Skin of body (tissue), 2 donors: ENCODE measurements around the gene CREM. TPM values are rescaled to one million over a fixed set of nuclear protein-coding genes. Genes with fewer than 3 reads are reported as not detected.
A peak's percentile ranks its signal among the peaks of the same experiment; 100 is the strongest.
"Not testable (repeated sequence)": the region's sequence is repeated elsewhere in the genome, so short reads cannot be mapped to it uniquely, and the experiment has no call there.

ENCODE experiments used
- DNase-seq: peaks from one replicate; lab custom pipeline; 2025; lab: John Stamatoyannopoulos, UW
- total RNA-seq: library from RNA; depleted of rRNA; stranded (reverse); fragments of >200 nt; gene quantifications from one replicate; pipeline ENCODE4 v1.2.3, GENCODE V29; 2014

Gene CREM
- 35.0 TPM for total RNA-seq

DNA sequence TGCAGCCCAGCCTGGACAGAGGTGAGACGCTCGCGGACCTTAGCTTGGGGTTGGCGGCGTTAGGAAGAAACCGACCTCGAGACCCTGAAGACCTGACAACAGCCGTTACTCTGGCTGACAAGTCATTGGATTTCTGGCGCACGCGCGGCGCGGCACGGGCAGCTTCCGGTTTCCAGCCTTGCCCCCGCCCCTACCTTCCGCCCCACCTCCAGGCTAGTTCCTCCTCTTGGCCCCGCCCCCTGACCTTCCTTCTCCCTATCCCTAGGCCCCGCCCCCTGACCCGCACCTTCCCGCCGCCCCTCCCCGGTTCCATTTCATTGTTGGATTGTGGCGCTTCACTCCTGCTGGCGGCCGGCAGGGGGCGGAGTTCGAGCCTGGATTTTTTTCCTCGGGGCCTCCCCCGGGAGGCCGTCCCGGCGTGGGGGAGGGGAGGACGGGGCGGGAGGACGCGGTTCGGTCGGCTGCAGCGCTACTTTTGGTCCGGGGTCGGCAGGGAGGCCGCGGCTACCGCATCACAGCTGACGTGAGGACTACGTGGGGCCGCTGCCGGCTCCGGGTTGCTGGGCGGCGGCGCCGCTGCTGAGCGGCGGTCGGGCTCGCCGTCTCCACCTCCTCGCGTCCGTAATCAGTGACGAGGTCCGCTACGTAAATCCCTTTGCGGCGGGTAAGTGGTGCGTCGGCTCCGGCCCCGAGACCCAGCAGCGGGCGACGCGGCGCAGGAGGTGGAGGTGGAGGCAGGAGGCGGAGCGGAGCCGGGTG, at the start of gene CREM:
Gene CREM, plus strand, starts transcription at position 317 of the 759 bp plus-strand sequence. CDS start 10,990 bp downstream, outside the sequence.
- peak; percentile 98 for DNase-seq

DNA sequence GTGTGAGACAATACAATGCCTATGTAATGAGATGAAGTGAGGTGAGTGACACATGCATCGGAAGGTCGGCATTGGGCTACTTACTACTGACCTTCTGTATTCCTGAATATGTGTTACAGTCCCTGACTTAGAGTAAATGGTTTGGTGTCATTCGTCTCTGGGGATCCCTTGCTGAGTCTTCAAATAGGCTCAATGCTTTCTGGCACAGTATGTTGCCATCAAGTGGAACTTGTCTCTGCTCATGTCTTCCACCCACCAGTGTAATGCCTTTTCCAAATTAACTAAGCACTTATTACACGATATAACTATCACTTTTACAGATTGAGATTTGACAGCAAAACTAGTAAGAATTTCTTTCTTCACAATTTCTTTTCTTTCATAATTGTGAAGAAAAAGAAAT, 47.4 kb upstream of the CREM start:
- DNase-seq: no peak

DNA sequence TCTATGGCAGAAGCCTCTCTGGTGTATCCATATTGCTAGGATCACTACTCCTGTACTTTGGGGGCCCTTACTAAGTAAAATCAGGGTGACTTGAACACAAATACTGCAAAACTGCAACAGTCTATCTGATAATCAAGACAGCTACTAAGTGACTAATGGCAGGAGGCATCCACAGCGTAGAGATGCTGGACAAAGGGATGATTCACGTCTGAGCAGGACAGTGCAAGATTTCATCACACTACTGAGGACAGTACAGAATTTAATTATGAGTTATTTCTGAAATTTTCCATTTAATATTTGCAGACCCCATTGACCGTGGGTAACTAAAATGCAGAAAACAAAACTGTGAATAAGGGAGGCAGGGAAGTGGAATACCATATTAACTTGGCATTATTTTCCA, 46.9 kb upstream of the CREM start:
- no peak for DNase-seq

DNA sequence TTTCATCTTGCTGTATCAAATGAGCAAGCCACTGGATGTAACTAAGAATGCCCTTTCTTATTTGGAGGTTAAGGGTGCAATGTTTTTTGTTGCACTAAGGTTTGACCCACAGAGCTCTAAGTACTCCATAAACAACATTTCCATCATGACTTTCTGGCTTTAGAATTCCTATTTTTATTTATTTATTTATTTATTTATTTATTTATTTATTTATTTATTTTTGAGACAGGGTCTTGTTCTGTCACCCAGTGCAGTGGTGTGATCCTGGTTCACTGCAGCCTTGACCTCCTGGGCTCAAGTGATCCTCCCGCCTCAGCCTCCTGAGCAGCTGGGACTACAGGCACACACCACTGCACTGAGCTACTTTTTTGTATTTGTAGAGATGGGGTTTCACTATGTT, 46.4 kb upstream of the CREM start:
- DNase-seq: not testable (repeated sequence)

DNA sequence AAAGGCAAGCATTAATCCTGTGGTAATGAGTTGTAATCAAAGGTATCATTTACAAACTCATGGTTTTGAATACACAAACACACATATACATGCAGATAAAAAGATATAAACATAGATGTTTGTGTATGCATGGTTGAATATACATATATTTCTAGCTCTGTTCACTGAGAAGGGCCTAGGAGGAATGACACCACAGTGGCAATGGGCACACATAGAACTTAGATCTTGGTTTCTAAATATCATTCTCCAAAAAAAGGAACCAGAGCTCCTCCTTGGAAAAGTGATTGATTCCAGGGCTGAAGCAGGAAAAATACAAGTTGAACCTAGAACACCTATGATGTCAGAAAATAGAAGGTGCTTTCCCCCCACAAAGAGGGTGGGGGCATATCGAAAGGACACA, 43.4 kb upstream of the CREM start:
- no peak for DNase-seq

DNA sequence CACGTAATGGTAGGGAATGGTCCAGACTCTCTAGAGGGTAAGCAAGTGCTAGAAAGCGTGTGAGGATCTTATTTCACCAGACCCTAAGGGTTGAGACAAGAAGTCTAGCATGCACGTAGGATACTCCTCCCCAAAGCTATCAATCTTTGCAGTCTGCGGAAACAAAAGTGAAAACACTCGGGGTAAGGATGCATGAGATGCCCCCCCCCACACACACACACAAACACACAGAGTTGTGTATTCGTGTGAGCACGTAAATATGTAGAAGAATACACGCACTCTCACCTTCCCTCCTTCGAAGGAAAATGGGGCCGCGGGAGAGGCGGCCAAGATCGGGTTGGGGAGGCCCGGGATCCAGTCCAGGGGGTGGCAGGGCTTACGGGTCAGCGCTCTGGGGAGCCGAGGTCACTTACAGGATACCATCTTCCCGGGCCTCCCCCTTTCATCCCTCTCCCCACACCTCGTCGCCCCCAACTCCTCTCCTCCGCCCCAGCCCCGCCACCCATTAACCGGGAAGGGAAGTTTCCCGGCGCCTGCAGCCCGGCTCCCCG, 37.0 kb upstream of the CREM start:
- DNase-seq: peak; percentile 8

DNA sequence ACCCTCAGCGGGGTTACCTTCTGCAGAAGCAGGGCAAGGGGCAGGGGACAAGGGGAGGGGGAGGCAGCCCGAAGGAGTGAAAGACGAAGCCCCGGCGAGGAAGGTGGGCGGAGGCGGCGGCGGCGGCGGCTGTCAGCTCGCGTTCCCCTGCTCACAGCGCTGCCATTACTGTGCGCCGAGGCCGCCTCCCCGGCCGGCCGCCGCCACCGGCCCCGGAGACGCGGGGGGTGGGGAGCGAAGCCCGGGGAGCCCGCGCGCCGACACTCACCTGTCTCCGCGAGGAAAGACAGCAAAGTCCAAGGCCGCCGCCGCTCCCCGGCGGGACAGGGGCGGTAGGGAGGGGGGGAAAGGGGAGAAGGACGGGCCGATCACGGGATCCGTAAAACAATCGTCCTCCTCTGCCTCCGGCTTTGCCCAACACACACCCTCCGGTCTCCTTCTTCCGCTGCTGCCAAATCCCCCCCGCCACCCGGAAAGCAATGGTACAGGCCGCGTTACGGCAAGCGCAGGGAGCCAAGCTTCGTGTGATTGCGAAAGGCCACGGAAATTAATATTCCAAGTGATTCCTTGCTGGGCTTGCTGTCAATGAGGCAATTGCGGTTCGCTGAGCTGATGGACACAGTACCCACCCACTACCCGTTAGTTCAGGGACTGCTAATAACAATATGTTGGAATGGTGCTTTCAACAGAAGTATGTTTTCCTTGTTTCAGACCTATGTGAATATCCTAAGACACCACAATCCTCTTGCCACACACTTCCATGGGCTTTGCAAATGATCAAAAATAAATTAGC, 36.3 kb upstream of the CREM start, which contains the start of gene CUL2:
Gene CUL2, minus strand, starts transcription at position 180 of the 793 bp plus-strand sequence. CDS start 19,024 bp downstream, outside the sequence.
- DNase-seq: peak; percentile 94

DNA sequence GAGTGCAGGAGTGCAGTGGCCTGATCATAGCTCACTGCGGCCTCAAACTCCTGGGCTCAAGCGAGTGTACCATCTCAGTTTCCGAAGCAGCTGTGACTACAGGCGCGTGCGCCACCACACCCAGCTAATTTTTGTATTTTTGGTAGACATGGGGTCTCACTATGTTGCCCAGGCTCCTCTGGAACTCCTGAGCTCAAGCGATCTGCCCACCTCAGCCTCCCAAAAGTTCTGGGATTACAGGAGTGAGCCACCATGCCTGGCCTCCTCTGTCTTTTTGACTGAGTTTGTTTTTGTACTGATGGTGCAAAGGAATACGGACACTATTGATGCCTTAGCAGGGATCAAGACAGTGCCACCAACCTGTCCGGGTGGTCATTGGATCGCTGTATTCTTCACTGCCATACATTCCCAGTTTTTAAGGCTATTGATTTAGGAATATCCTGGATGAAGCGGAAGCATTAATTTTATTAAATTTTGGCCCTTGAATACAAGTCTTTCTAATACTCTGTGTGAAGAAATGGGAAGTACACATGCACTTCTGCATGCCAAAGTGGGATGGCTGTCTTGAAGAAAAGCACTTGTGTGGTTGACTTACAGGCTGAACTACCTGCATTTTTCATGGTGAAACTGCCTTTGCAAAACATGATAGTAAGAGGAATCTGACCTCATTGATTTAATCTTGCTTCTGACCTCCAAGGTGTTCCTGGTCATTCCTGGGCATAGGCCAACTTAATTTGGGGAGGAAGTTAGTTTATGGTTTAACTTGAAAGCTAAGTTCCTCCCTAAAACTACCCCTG, 34.5 kb upstream of the CREM start:
- no peak for DNase-seq

DNA sequence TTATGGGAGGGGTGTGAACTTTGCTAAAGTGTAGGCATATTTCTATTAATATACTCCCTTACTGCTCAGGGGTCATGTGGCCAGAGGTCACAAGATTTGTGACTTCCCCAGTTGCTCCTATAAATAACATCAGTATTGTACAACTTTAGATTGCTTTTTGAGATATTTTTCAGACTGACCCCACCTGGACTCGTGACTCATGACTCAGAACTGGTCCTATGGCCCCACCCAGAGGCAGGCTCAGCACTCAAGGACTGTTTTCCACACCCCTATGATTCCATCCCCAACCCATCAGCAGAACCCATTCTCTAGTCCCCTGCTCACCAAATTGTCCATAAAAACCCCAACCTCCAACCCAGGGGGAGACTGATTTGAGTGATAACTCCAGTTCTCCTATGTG, 33.8 kb upstream of the CREM start:
- no peak for DNase-seq

DNA sequence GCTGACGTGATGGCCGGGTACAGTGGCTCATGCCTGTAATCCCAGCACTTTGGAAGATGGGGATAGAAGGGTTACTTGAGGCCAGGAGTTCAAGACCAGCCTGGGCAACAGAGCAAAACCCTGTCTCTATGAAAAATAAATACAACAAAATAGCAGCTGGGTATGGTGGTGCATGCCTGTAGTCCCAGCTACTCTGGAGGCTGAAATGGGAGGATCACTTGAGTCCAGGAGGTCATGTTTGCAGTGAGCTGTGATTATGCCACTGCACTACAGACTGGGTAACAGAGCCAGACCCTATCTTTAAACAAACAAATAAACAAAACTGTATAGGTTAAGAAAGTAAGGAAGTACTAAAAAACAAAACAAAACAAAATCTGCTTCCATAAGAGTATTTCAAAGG, 30.3 kb upstream of the CREM start:
- no peak for DNase-seq

DNA sequence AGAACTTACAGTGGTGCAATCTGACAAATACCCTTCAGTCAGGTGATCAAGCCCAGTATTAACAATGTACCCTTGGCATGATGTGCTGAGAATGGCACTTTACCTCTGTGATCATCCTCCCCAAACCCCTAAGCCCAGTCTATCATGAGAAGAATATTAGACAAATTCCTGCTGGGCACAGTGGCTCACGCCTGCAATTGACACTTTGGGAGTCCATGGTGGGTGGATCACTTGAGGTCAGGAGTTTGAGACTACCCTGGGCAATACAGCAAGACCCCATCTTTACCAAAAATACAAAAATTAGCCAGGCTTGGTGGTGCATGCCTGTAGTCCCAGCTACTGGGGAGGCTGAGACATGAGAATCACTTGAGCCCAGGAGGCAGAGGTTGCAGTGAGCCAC, 29.1 kb upstream of the CREM start:
- no peak for DNase-seq

DNA sequence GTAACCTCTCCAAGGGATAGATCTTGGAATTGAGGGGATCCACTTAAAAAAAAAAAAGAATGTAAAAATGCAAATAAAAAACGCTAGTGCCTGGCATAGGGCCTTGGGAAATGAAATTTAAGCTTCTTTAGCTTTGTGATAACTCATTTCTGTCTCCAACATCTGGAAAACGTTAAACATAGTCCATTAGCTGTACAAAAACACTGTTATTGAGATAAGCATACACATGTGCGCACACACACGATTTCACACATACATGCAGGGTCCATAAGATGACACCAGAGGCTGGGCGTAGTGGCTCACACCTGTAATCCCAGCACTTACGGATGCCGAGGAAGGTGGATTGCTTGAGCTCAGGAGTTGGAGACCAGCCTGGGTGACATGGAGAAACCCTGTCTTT, 22.8 kb upstream of the CREM start:
- DNase-seq: peak; percentile 40

DNA sequence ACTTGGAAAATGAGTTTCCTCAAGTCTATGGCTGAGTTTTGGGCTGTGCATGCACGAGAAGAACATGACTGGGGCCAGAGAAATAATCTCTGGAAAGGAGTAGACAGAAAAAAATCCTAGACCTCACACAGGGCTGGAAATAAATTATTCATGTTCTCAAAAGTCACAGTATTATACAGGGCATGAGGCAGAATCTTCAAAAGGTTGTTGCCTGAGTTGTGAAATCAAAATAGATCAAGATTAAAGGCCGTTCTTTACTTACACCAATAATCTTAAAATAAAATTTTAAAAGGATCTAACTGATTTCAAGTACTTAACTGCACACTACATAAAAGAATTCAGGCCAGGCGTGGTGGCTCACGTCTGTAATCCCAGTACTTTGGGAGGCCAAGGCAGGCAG, 14.1 kb upstream of the CREM start:
- DNase-seq: no peak

DNA sequence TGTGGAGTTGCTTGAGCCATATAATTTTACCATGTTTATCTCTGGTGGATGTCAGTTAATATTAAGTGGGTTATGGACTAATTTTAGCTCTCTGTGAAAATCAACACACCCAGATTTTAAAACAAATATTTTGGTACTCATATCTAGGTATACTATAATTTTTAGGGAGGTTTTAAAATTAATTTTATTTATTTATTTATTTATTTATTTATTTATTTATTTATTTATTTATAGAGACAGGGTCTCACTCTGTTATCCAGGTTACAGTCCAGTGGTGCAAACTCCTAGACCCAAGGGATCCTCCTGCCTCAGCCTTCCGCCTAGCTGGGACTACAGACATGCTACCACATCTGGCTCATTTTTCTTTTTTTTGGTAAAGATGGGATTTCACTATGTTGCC, 7.3 kb upstream of the CREM start:
- DNase-seq: no peak

DNA sequence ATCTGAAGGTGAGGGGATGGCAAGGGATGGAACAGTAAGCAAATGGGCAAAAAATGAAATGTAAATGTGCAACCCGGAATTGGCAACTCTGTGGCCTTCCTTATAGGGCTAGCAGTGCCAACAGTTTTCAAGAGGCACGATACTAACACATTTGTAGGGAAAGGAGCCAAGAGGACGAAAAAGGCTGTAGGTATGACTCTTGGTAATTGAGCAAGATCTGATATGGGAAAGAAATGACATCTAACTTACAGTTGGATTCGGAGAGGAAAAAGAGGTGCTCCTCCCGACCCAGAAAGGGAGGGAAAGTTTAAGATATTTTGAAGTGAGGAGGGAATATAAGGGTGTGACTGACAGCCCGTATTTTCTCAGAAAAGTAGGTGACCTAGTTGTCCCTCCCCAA, 2.1 kb upstream of the CREM start:
- DNase-seq: no peak

DNA sequence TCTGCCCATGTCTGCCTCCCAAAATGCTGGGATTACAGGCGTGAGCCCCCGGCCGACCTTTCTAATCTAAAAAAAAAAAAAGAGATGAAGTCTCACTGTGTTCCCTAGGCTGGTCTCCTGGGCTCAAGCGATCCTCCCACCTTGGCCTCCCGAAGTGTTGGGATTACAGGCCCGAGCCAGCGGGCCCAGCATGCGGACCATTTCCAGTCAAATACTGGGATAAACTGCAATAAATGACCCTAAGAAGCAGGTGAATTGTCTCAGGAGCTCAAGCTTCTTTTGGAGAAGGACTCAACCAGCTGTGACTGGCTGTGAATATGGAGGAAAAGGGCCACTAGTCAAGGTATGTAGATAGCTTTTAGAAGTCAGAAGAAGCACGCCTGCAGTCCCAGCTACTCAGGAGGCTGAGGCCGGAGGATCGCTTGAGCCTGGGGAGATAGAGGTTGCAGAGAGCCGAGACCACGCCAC, 550 bp upstream of the CREM start:
- no peak for DNase-seq

DNA sequence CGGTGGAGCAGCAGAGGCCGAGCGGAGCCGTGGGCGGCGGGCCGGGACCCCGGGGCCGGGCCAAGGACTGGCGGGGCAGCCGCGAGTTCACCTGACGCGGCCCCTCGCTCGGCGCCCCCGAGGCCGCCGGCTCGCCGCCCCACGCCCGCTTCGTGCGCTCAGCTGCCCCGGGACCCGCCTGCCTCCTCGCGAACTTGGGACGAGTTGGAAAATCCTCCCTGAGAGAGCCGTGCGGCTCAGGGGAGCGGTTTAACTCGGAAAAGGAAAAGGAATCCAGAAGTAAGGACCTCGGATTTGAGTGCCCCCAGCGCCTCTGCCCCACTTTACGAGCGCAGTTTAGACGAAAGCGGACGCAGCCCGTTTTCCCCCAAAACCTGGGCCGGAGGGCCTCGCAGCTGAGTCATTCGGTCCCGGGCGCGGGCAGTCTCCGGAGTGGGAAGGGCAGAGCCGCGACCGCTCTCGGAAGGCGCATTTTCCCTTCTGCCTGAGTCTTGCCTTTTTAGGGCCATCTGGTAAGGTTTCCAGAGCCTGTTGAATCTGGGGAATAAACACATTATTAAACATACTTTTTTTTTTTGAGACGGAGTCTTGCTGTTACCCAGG, 744 bp downstream of the CREM start:
- DNase-seq: peak; percentile 49

DNA sequence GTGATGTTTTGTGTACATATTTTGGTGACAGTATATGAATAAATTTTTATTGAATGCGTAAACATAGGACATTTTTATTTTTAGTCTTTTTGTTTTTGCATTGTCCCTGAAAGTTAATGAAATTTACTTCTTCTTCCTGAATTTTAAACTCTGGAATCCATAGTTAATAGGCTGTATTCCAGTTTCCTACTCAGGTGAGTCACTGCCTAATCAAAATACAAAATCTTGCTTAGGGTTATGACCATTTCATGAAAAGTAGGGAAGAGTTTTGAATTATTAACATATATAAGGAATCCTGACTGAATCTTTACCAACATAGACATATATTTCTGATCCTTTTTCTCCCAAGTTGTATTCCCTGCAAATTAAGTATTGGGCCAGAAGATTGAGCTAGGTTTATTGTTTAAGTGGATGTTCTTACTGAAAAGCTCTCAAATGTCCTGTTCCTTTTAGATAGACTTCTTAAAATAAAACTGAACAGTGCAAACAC, 2.6 kb downstream of the CREM start:
- DNase-seq: no peak

DNA sequence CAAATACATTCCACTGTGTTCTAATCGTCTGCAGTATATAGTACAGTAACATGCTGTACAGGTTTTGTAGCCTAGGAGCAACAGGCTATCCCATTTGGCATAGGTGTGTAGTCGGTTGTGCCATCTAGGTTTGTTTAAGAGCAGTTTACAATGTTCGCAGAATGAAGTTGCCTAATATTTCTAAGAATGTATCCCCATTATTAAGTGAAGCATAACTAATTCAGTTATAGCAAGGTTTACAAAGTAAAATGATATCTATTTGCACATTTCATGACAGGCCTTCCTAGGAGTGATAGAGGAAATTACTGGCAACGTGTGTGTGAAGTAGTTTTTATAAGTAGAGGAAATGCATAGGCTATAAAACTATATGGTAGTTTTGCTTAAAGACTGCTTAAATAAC, 4.0 kb downstream of the CREM start:
- DNase-seq: no peak

DNA sequence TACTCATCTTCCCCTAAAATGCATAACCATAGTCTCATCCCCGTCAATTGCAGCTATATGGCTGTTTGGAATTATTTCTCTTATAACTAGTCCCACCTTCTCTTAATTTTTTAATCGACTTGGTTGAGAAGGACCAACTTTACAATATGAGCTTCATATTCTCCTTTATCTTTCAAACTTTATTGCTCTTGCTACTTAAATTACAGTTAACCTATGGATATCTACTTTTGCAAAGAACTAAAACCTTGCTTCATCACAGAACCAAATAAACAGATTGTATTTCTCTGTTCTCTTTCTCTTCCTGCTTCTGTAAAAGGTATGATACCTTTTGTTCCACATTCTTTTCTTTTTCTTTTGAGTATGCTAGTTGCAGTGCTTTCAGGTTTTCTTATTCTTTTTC, 6.1 kb downstream of the CREM start:
- DNase-seq: no peak

DNA sequence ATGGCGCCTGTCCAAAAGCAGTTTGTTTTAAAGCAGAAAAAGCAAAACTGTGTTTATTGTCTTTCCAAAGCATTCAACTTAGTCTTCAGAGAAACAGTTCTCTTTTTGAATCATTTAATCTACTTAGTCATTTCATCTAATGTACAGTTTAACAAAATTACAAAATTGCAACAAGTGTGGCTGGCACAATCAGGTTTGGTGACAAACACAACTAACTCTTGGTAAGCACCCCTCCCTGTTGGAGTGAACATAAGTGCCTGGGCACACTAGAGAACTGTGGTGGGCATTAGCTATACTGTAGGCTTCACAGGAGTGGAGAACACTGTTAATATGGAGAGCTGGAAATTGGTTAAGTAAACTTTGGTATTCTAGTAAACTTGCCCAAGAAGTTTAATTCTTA, 6.9 kb downstream of the CREM start:
- DNase-seq: no peak
